A549 treated with RU486 at 1 μM for 4 hours (cell line): ENCODE results near the gene TLE4. TPM values are rescaled to one million over a fixed set of nuclear protein-coding genes. Genes with fewer than 3 reads are reported as not detected.

Experiments
- total RNA-seq: library from RNA; stranded (reverse); fragments of 200-300 nt; extraction: Qiagen RNA extraction; gene quantifications from 5 replicates; pipeline ENCODE4 v1.2.3, GENCODE V29; 2022; ENCODE audit warnings: low read depth

Gene TLE4
- 11.2 to 13.4 TPM (median 12.9 TPM) in 5 replicates for total RNA-seq

DNA sequence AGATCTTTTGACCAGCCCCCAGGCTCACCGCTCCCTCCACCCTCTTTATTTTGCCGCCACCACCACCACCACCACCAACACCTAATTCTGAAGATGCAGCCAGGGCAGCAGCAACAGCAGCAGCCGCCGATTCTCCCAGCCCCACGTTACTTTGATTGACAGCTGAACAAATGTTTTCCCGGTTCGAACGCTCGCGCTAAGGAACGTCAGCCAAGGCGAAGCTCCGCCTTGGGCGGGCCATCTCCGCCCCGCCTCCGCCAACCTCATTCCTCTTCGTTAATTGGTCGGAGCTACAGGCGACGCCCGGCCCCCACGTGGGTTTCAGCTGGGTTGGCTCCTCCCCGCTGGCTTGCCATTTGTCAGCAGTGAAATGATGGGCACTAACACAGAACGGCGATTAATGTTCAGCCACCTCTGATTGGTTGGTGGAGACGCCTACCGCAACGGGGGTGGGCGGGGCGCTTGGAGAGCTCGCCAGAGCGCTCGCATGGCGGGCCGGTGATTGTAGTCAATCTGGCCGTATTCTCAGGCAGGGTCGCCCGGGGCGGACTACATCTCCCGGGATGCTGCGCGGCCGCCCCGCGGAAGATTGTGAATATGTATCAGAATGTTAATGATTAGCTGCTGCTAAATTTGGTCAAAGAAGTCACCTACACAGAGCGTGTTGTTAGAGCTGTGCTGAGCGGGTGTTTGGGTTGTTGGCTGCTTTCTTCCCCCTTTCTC is at the start of gene TLE4:
TSS of gene TLE4 (plus strand) at position 657 of the 723 bp plus-strand sequence. CDS start 826 bp downstream, outside the sequence.

